ENCODE data around the gene BST1.

Gene BST1

GRCh38 chr4:15659768-15660570 is 42.9 kb upstream of the BST1 start:
- Histone ChIP-seq H3K36me3 (no peaks in the 10 kb centered on the region), H3K27ac (no peak overlapping the region), H3K27me3 (no peaks in the 10 kb centered on the region), H3K9me3 (no peaks in the 10 kb centered on the region), H3K4me1 (peaks cover 0 to 25% (median 2%) of the 10 kb centered on the region in 4 donors), H3K4me3 (no peak overlapping the region)
- no peak for TF ChIP-seq CTCF (IDR thresholded peaks at IDR 0.05)
- intact Hi-C loops (cut with DNase I; ENCODE audit: low total_unique reads) = no loop called here
- peak in 1 of 2 donors; percentile 38 for DNase-seq

- Histone ChIP-seq H3K27me3 (no peaks in the 10 kb centered on the region), H3K9me3 (no peaks in the 10 kb centered on the region), H3K4me1 (peaks cover 0 to 6% (median 0%) of the 10 kb centered on the region in 4 donors), H3K27ac (no peak overlapping the region), H3K4me3 (no peak overlapping the region), H3K36me3 (no peaks in the 10 kb centered on the region)
- no peak for TF ChIP-seq CTCF (IDR thresholded peaks at IDR 0.05)
- intact Hi-C loops (cut with DNase I; ENCODE audit: low total_unique reads) = no loop called here
- DNase-seq = no peak
Measured at GRCh38 chr4:15665753-15666365, 37.0 kb upstream of the BST1 start.

- no peak overlapping the region for H3K27ac ChIP-seq
- intact Hi-C loops (cut with DNase I; ENCODE audit: low total_unique reads) = no loop called here
- DNase-seq = no peak
Measured at GRCh38 chr4:15667006-15667405, 35.9 kb upstream of the BST1 start.

GRCh38 chr4:15668566-15669435 is 34.1 kb upstream of the BST1 start:
- Histone ChIP-seq H3K27ac (no peak overlapping the region), H3K4me3 (no peak overlapping the region), H3K36me3 (no peaks in the 10 kb centered on the region), H3K4me1 (peaks cover 0 to 9% (median 0%) of the 10 kb centered on the region in 4 donors), H3K27me3 (no peaks in the 10 kb centered on the region), H3K9me3 (no peaks in the 10 kb centered on the region)
- no peak for DNase-seq
- intact Hi-C loops (cut with DNase I; ENCODE audit: low total_unique reads) = no loop called here
- TF ChIP-seq CTCF (IDR thresholded peaks at IDR 0.05) = no peak

More at GRCh38 chr4:15667006-15667405, 35.9 kb upstream of the BST1 start:
- H3K36me3 ChIP-seq = no peaks in the 10 kb centered on the region
- no peak for TF ChIP-seq CTCF (IDR thresholded peaks at IDR 0.05)
- H3K27me3 ChIP-seq = no peaks in the 10 kb centered on the region
- H3K4me1 ChIP-seq = peaks cover 0 to 9% (median 0%) of the 10 kb centered on the region in 4 donors
- H3K9me3 ChIP-seq = no peaks in the 10 kb centered on the region
- H3K4me3 ChIP-seq = no peak overlapping the region

GRCh38 chr4:15670576-15670975 is 32.3 kb upstream of the BST1 start:
- DNase-seq = no peak
- Histone ChIP-seq H3K27me3 (no peaks in the 10 kb centered on the region), H3K9me3 (no peaks in the 10 kb centered on the region), H3K4me1 (peaks cover 0 to 9% (median 0%) of the 10 kb centered on the region in 4 donors), H3K36me3 (no peaks in the 10 kb centered on the region), H3K4me3 (no peak overlapping the region), H3K27ac (peak overlapping the region in 1 of 2 donors; percentile 36)
- no peak for TF ChIP-seq CTCF (IDR thresholded peaks at IDR 0.05)
- intact Hi-C loops (cut with DNase I; ENCODE audit: low total_unique reads) = no loop called here
